GM19239 (cell line): Measurements from ENCODE around the gene TNRC6A.
"Not testable (repeated sequence)": the region's sequence is repeated elsewhere in the genome, so short reads cannot be mapped to it uniquely, and the experiment has no call there.

Source experiments
- DNase-seq: peaks from one replicate; pipeline ENCODE4 v3.0.0; 2011; ENCODE audit warnings: low spot score; ENCODE audit not compliant: insufficient read length
- FAIRE-seq: peaks from 2 replicates; lab custom pipeline; 2011; peaks lifted over from hg19 to GRCh38; lab: Jason Lieb, UNC

Gene TNRC6A

DNA sequence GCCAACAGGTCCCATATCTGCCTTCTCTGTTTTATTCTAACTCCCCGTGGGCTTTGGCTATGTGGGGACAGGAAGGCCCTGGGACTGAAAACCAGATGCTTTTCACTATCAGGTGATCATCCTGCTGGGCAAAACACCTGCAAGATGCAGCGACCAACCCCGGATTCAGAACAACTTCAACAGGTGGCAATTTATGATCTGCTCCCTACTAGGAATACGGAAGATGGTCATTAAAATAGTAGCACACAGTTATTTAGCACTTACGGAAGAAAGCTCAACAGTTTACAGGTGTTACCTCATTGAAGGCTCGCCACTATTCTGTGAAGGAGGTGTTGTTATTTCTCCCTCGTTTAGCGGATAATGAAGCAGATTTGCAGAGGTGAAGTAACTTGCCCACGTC lies 108.5 kb downstream of the TNRC6A start:
- FAIRE-seq = no peak
- no peak for DNase-seq

GRCh38 chr16:24838554-24839266 lies 109.3 kb downstream of the TNRC6A start:
- FAIRE-seq (no peak), DNase-seq (no peak)

DNA sequence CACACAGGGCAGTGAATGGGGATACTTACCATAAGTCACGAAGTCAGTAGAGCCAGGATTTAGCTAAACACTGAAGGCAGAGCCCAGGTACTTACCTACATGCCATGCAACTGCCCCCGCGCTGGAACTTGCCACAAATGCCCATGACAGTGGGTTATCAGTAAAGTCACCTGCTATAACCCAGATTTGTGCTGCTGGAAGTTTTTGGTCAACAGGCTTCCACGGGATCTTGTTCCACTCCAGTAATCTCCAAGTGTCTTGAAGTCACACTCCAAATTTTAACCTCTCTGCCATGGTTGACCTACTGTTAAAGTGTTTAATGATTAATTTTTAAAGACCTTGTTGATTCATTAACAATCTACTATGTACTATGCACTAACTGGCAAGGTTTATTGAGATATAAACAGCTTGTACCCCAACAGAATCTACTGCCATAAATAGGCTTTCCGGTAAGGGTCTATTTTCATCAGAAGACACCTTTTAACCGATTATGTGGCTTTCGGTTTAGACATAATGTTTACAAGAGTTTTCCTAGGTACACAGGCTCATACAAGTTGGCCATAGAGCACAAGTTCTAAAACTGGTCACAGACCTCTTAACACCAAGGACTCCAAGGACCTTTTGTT lies 110.0 kb downstream of the TNRC6A start:
- no peak for DNase-seq
- FAIRE-seq = no peak

DNA sequence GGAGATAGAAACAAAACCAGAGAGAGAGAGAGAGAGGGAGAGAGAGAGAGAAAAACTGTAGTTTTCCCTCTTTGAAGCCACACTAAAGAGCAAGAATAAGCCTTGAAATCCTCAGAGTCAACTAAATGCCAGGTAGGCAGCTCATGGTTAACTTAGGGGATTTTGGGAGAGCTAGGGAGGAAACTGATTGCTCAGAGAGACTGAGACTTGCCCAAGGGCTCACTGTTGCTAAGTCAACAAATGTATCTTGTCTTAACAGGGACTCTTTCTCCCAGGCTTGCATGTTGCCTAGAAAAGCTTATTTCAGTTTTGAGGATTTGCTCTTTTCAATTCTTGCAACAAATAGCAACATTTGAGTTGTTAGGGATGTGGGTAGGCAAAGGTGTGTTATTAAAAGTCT lies 111.8 kb downstream of the TNRC6A start:
- FAIRE-seq (no peak), DNase-seq (no peak)

- FAIRE-seq = no peak
These were observed 114.9 kb downstream of the TNRC6A start for GRCh38 chr16:24844101-24845030.

DNA sequence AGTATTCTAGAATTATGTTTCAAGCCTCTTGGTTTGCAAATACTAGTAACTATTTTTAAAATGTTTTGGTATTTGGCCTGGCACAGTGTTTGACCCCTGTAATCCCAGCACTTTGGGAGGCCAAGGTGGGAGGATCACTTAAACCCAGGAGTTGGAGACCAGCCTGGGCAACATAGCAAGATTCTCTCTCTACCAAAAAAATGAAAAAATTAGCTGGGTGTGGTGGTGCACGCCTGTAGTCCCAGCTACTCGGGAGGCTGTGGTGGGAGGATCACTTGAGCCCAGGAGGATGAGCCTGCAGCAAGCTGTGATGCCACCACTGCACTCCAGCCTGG lies 115.5 kb downstream of the TNRC6A start:
- not testable (repeated sequence) for DNase-seq, FAIRE-seq

More at GRCh38 chr16:24844101-24845030, 114.9 kb downstream of the TNRC6A start:
- DNase-seq = no peak

DNA sequence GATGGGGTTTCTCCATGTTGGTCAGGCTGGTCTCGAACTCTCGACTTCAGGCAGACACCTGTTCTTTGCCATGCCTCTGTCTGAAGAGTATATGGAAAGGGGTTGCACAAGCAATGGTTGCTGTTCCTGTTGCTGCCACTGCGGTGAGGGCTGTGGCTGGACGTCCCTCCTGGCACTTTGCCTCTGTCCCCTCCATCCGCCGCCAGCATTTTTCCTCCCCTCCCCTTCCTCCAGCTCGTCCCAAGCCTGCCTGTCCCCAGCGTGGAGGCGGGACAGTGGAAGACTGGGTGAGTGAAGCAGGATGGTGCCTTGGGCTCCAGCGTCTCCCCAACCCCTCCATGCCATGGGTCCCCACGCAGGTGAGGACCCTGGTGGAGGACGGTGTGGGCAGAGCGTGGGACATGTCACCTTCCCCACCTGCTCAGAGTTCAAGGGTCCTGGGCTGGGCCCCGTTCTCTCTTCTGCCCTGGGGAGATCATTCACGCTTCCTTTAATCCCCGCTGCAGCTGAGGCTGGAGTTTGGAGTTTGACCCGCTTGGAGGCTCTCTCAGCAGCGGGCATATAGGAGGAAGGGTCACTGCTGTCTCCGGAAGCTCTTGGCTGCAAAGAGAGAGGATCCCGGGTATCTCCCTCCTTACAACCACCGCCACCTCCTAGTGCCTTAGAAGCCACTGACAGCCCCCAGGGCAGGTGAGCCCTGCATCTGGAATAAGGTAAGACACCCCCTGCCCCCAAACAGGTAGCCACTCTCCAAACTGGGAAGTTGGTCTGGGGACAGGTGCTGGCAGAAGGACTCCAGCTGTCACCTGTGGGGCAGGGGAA lies 116.5 kb downstream of the TNRC6A start, which contains the start of gene SLC5A11:
Gene SLC5A11, plus strand, starts transcription at position 238 of the 822 bp plus-strand sequence. CDS start 12,681 bp downstream, outside the sequence.
- FAIRE-seq (no peak), DNase-seq (no peak)

DNA sequence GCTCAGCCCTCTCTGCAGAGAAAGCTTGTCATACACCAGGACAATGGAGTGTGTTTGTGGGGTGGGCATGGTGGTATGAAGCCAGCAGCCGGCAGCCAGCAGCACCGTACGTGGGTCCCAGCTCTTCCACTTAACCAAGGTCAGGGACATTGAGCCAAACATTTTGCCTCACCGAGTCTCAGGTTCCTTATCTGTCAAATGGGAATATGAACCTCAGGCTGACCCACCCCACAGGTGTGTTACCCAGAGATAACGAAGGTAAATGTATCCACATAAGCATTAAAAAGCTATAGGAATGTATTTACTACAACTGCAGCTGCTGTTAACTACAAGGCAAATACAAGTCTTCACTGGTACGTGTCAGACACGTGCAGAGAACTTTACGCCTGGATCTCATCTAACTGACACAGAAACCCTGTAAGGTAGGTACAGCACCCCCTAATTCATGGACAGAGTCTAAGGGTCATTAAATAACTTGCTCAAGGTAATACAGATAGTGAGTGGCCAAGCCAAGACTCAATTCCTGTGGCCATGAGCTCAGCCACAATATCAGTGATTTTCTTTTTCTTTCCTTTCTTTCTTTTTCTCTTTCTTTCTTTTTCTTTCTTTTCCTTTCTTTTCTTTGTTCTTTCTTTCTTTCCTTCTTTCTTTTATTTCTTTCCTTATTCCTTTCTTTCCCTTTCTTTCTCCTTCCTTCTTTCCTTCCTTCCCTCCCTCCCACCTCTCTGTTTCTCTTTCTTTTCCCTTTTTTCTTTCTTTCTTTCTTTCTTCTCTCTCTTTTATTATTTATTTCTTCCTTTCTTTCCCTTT lies 117.3 kb downstream of the TNRC6A start:
- no peak for DNase-seq
- no peak for FAIRE-seq

GRCh38 chr16:24847358-24847664 lies 117.9 kb downstream of the TNRC6A start:
- no peak for FAIRE-seq
- DNase-seq = no peak

GRCh38 chr16:24848065-24848464 lies 118.6 kb downstream of the TNRC6A start:
- FAIRE-seq (no peak), DNase-seq (no peak)

- DNase-seq (no peak), FAIRE-seq (no peak)
These were observed 120.2 kb downstream of the TNRC6A start for GRCh38 chr16:24849641-24850040.

DNA sequence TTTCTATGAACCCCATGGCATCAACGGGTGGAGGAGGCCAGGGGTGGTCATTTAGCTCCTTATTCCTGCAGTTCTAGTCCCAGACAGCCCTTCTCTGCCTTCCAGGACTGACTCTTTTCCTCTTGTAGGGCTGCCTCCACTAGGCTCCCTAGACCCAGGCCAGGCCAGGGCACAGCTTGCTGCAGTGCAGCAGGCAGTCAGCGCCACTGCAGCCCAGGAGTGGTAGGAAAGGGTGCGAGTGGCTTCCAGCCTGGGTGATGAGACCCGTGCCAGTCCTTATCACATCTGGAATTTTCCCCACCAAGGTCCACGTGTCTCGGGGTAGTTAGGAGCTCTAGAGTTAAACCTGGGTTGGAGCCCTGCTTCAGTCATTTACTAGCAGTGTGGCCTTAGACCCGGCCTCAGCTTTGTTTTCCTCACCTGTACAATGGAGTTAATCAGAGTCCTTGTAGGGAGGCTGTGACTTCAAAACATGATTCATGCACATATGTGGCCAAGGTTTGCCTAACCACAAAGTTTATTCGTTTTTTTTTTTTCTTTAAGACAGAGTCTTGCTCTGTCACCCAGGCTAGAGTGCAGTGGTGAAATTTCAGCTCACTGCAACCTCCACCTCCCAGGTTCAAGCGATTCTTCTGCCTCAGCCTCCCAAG lies 121.0 kb downstream of the TNRC6A start:
- FAIRE-seq = no peak
- DNase-seq = no peak

- DNase-seq (no peak), FAIRE-seq (no peak)
These were observed 122.2 kb downstream of the TNRC6A start for GRCh38 chr16:24851700-24852099.

- DNase-seq (no peak), FAIRE-seq (no peak)
These were observed 122.8 kb downstream of the TNRC6A start for GRCh38 chr16:24852281-24852721.

DNA sequence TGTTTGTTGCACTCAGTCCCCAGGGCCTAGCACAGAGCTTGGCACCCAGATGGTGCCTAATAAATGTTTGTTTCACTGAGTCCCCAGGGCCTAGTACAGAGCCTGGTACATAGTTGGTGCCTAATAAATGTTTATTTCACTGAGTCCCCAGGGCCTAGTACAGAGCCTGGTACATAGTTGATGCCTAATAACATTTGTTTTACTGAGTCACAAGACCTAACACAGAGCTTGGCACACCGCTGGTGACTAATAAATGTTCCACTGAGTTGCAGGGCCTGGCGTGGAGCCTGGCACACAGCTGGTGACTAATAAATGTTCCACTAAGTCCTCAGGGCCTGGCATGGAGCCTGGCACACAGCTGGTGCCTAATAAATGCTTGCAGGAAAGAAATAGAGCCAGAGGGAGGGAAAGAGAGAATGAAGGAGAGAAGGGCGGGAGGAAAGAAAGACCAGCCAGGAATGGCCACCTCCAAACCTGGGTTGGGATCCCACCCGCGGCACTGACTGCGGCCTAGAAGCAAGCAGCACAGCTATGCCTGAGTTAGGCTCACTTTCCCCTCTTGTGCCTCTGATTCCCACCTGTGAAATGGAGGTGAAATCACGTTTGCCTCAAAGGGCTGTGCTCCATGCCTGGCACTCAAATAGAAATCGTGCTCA lies 123.8 kb downstream of the TNRC6A start:
- FAIRE-seq (no peak), DNase-seq (no peak)

- no peak for FAIRE-seq
- no peak for DNase-seq
These were observed 124.4 kb downstream of the TNRC6A start for GRCh38 chr16:24853830-24854229.

- FAIRE-seq (no peak), DNase-seq (no peak)
These were observed 125.2 kb downstream of the TNRC6A start for GRCh38 chr16:24854607-24855171.

DNA sequence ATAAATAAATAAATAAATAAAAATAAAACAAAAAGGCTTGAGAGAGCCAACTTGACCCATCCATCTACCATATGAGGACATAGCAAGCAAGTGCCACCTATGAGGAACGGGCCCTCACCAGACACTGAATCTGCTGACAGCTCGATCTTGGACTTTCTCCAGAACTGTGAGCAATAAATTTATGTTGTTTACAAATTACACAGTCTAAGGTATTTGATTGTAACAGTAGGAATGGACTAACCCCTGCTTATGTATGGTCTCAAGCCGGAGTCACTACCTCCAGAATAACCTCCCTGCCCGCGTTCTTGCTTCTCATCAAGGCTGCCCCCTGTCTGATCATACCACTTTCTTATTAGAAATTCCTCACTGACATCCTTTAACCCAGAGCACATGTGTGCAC lies 126.2 kb downstream of the TNRC6A start:
- DNase-seq (no peak), FAIRE-seq (no peak)
